CD14-positive monocyte (primary cell): ENCODE data around the gene CFAP299. TPM values are rescaled to one million over a fixed set of nuclear protein-coding genes. Genes with fewer than 3 reads are reported as not detected.

Experiments used
- DNase-seq, 3 donors: peaks; one replicate each; pipeline ENCODE4 v3.0.0-alpha.2; 2011 to 2022
- H2AFZ ChIP-seq: 2 replicates; pipeline ENCODE4 v1.6.0; 2012; ENCODE audit warnings: mild to moderate bottlenecking, low read depth, low read length, inconsistent platforms; ENCODE audit not compliant: insufficient read depth, poor library complexity, severe bottlenecking
- H3K27ac ChIP-seq, 2 donors: 1 replicate in 1 of 2; 2 replicates in 1 of 2; pipeline ENCODE4 v1.5.1; 2012 to 2013; ENCODE audit warnings: low read length in 2 of 2, control low read depth in 1 of 2, inconsistent platforms in 1 of 2, low read depth in 1 of 2, mild to moderate bottlenecking in 1 of 2
- H3K27me3 ChIP-seq, 2 donors: one replicate each; pipeline versions ENCODE4 v1.6.0 to v1.6.1; 2011 to 2013; ENCODE audit warnings: low read length in 2 of 2; ENCODE audit not compliant: control insufficient read depth in 2 of 2, insufficient read depth in 2 of 2
- H3K36me3 ChIP-seq, 2 donors: replicated peaks in 1 of 2; 1 replicate in 1 of 2; 2 replicates in 1 of 2; pipeline versions ENCODE4 v1.5.1 to v1.6.1; 2012 to 2013; ENCODE audit warnings: low read length in 2 of 2, control low read depth in 1 of 2, inconsistent platforms in 1 of 2, mild to moderate bottlenecking in 1 of 2; ENCODE audit not compliant: insufficient read depth in 2 of 2, control insufficient read depth in 1 of 2
- H3K4me1 ChIP-seq, 2 donors: 1 replicate in 1 of 2; 2 replicates in 1 of 2; pipeline versions ENCODE4 v1.5.1 to v1.6.1; 2012 to 2013; ENCODE audit warnings: low read length in 2 of 2, control low read depth in 1 of 2, inconsistent platforms in 1 of 2, mild to moderate bottlenecking in 1 of 2, moderate library complexity in 1 of 2; ENCODE audit not compliant: insufficient read depth in 2 of 2, control insufficient read depth in 1 of 2
- H3K4me2 ChIP-seq: replicated peaks from 2 replicates; pipeline ENCODE3; 2012; ENCODE audit warnings: low read length, moderate library complexity, mild to moderate bottlenecking; ENCODE audit not compliant: poor library complexity, severe bottlenecking; ENCODE audit errors: extremely low read depth
- H3K4me3 ChIP-seq, 3 experiments: fragments of 200-600 bp in 1 of 3; sonication (generic) in 1 of 3; replicated peaks in 1 of 3; 1 replicate in 2 of 3; 2 replicates in 1 of 3; pipeline ENCODE4 v1.5.1; 2011 to 2013; ENCODE audit warnings: low read length in 3 of 3, mild to moderate bottlenecking in 3 of 3, control low read depth in 2 of 3, low read depth in 2 of 3, inconsistent platforms in 1 of 3, moderate library complexity in 1 of 3
- H3K79me2 ChIP-seq: 2 replicates; pipeline ENCODE4 v1.6.0; 2012; ENCODE audit warnings: mild to moderate bottlenecking, control low read depth, inconsistent platforms, low read length, moderate library complexity; ENCODE audit not compliant: insufficient read depth
- H3K9ac ChIP-seq: 2 replicates; pipeline ENCODE4 v1.6.0; 2017; ENCODE audit warnings: low read length, mild to moderate bottlenecking; ENCODE audit not compliant: insufficient read depth, poor library complexity, severe bottlenecking
- H3K9me3 ChIP-seq, 2 donors: replicated peaks in 1 of 2; 1 replicate in 1 of 2; 2 replicates in 1 of 2; pipeline versions ENCODE4 v1.5.1 to v1.6.1; 2012 to 2013; ENCODE audit warnings: low read length in 2 of 2, control low read depth in 1 of 2; ENCODE audit not compliant: control insufficient read depth in 1 of 2, insufficient read depth in 1 of 2
- H4K20me1 ChIP-seq: 2 replicates; pipeline ENCODE4 v1.6.0; 2012; ENCODE audit warnings: mild to moderate bottlenecking, low read length, control low read depth, moderate library complexity; ENCODE audit not compliant: insufficient read depth
- H3K27ac Mint-ChIP-seq, 7 donors: one replicate each; pipeline ENCODE4 v1.8.0; 2020; ENCODE audit warnings: mild to moderate bottlenecking in 7 of 7, mixed read lengths in 7 of 7, moderate library complexity in 6 of 7, inconsistent platforms in 2 of 7
- H3K27me3 Mint-ChIP-seq, 3 donors: one replicate each; pipeline ENCODE4 v1.8.0; 2021 to 2022; ENCODE audit warnings: low read depth in 3 of 3, mild to moderate bottlenecking in 3 of 3, mixed read lengths in 3 of 3, moderate library complexity in 3 of 3, inconsistent platforms in 1 of 3
- H3K36me3 Mint-ChIP-seq, 2 donors: one replicate each; pipeline ENCODE4 v1.8.0; 2020; ENCODE audit warnings: mixed read lengths in 2 of 2, inconsistent platforms in 1 of 2, mild to moderate bottlenecking in 1 of 2
- H3K4me1 Mint-ChIP-seq: one replicate; pipeline ENCODE4 v1.8.0; 2020; ENCODE audit warnings: mild to moderate bottlenecking, mixed read lengths
- H3K4me3 Mint-ChIP-seq, 2 donors: one replicate each; pipeline ENCODE4 v1.8.0; 2020; ENCODE audit warnings: mild to moderate bottlenecking in 2 of 2, mixed read lengths in 2 of 2, moderate library complexity in 1 of 2
- H3K9me3 Mint-ChIP-seq, 7 donors: one replicate each; pipeline ENCODE4 v1.8.0; 2020 to 2022; ENCODE audit warnings: mixed read lengths in 7 of 7, mild to moderate bottlenecking in 6 of 7, moderate library complexity in 6 of 7, inconsistent platforms in 2 of 7
- CTCF ChIP-seq: fragments of 200-600 bp; IDR thresholded peaks from one replicate; pipeline ENCODE4 v1.8.0; 2022; ENCODE audit warnings: antibody characterized with exemption, mild to moderate bottlenecking
- WGBS: methylation state at CpG from one replicate; pipeline ENCODE4 v1.1.5; 2013; ENCODE audit warnings: missing lambda C conversion rate; ENCODE audit not compliant: insufficient coverage; 5-methylcytosine and 5-hydroxymethylcytosine counted together
- intact Hi-C, 2 donors: fragments of 100-400 bp; cut with micrococcal nuclease; formaldehyde crosslinking; loops; one replicate each; pipeline versions ENCODE4 v1.15.0 to v1.15.1; 2023
- polyA plus RNA-seq, 3 donors: library from polyadenylated mRNA; depleted of rRNA in 1 of 3; unstranded in 2 of 3; stranded (reverse) in 1 of 3; fragments of 300-500 nt in 2 of 3; fragments of >200 nt in 1 of 3; fragmentation: Illumina TruSeq in 2 of 3; gene quantifications; 1 replicate in 2 of 3; 2 replicates in 1 of 3; pipeline ENCODE4 v1.2.3, GENCODE V29; 2012 to 2021

Gene CFAP299
- polyA plus RNA-seq, 3 donors: not detected

- no peaks in the 10 kb centered on the region for H3K9me3 ChIP-seq
- H3K27me3 Mint-ChIP-seq: peaks cover 0 to 3% (median 2%) of the 10 kb centered on the region in 3 donors
- H3K27ac ChIP-seq: no peak overlapping the region
- no peaks in the 10 kb centered on the region for H3K4me1 ChIP-seq
- no peak for DNase-seq
- H2AFZ ChIP-seq: no peak overlapping the region
- no peak overlapping the region for H3K9ac ChIP-seq
- H3K4me1 Mint-ChIP-seq: no peaks in the 10 kb centered on the region
- no peaks in the 10 kb centered on the region for H3K27me3 ChIP-seq
- intact Hi-C loops: no loop called here
- H4K20me1 ChIP-seq: no peaks in the 10 kb centered on the region
- no peak overlapping the region for H3K4me3 Mint-ChIP-seq
- H3K4me3 ChIP-seq: no peak overlapping the region
- H3K4me2 ChIP-seq: no peak overlapping the region
- H3K36me3 Mint-ChIP-seq: no peaks in the 10 kb centered on the region
- WGBS: no CpG with 5 or more reads among the region's 5 CpGs
- H3K36me3 ChIP-seq: no peaks in the 10 kb centered on the region
- no peak for TF ChIP-seq CTCF
- H3K79me2 ChIP-seq: no peaks in the 10 kb centered on the region
- no peak overlapping the region for H3K27ac Mint-ChIP-seq
- H3K9me3 Mint-ChIP-seq: no peaks in the 10 kb centered on the region
These were observed 39.7 kb upstream of the CFAP299 start for GRCh38 chr4:80295826-80296225.

DNA sequence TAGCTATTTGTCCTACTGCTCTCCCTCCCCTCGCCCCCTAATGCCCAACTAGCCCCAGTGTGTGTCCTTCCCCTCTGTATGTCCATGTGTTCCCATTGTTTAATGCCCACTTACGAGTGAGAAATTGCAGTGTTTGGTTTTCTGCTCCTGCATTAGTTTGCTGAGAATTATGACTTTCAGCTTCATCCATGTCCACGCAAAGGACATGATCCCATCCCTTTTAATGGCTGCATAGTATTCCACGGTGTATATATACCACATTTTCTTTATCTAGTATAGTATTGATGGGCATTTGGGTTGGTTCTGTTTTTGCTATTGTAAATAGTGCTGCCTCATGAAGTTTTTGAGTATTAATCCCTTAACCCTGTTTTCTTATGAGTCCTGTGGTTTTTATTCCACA lies 33.6 kb upstream of the CFAP299 start:
- H3K4me3 Mint-ChIP-seq: no peak overlapping the region
- H3K4me1 Mint-ChIP-seq: no peaks in the 10 kb centered on the region
- no CpG with 5 or more reads among the region's 4 CpGs for WGBS
- H3K4me1 ChIP-seq: no peaks in the 10 kb centered on the region
- H3K4me2 ChIP-seq: no peak overlapping the region
- H3K27ac ChIP-seq: no peak overlapping the region
- H3K79me2 ChIP-seq: no peaks in the 10 kb centered on the region
- intact Hi-C loops: no loop called here
- no peak for TF ChIP-seq CTCF
- no peak overlapping the region for H3K27ac Mint-ChIP-seq
- no peak overlapping the region for H3K9ac ChIP-seq
- peaks cover 0 to 9% (median 4%) of the 10 kb centered on the region in 7 donors for H3K9me3 Mint-ChIP-seq
- H4K20me1 ChIP-seq: no peaks in the 10 kb centered on the region
- no peaks in the 10 kb centered on the region for H3K27me3 ChIP-seq
- H3K27me3 Mint-ChIP-seq: peaks cover 0 to 7% (median 6%) of the 10 kb centered on the region in 3 donors
- H3K9me3 ChIP-seq: peaks cover 0 to 9% of the 10 kb centered on the region in 2 donors
- no peaks in the 10 kb centered on the region for H3K36me3 Mint-ChIP-seq
- no peaks in the 10 kb centered on the region for H3K36me3 ChIP-seq
- H3K4me3 ChIP-seq: no peak overlapping the region
- H2AFZ ChIP-seq: no peak overlapping the region
- DNase-seq: no peak
